ENCODE measurements around the gene C17orf50. TPM values are rescaled to one million over a fixed set of nuclear protein-coding genes. Genes with fewer than 3 reads are reported as not detected.
A peak's percentile ranks its signal among the peaks of the same experiment; 100 is the strongest.

C17orf50 gene
- total RNA-seq, 1 donor from 2014 or later: not detected

DNA sequence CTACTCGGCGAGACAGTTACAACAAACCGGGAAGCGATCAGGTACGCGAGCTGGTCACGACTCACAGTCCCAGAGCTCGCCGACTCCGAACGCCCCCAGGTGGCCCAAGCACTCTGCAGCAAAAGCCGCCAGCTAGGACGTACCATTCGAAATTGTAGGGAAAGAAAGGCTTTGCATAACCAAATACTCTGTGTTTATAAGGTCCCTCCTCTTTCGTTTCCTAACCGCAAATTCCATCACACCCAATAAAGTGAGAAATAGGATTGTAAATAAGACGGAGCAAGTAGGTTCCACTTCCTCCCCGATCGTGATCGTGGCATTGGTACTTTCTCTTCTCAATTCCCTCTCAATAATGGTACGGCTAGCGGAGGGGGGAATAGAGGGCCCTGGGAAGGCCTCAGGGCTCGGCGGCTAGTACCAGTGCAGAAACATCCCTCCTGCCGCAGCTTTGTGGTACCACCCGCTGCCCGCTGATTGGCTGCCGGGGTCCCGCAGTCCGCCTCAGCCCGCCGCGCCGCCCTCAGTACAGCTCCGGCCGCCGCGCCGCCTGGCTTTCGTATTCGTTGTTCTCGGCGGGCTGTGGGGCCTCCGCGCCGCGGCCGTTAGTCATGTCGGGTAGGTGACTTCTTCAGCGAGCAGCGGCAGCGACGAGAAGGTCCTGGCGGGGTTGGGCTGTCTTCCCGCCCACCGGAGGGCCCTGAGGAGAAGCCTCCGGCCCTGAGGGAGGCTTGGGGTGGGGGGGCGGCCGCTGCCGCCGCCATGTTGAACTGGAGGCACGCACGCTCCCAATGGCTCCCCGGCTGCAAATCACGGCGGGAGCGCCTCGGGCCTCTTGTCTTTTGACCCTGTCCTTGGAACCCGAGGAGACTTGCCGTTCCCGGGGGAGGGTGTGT, 48.5 kb downstream of the C17orf50 start, which contains the start of gene TAF15:
Gene TAF15, plus strand, starts transcription at position 523 of the 893 bp plus-strand sequence. Its CDS starts 86 bp downstream, at position 609.
- Mint-ChIP-seq H3K27ac (peak within 1 kb of the TSS; percentile 99), H3K9me3 (ENCODE audit: low read depth) (no peaks in the 10 kb centered on the region), H3K4me3 (ENCODE audit: low read depth) (peak within 1 kb of the TSS; percentile 81), H3K36me3 (ENCODE audit: insufficient read depth) (peaks cover 5% of the 10 kb centered on the region), H3K27me3 (peaks cover 11% of the 10 kb centered on the region), H3K4me1 (ENCODE audit: low read depth) (peaks cover 12% of the 10 kb centered on the region)
- peak; percentile 71 for TF ChIP-seq CTCF (IDR thresholded peaks at IDR 0.05; ENCODE audit: unreplicated experiment)
- DNase-seq (ENCODE audit: low spot score, unreplicated experiment): peak; percentile 92

GRCh38 chr17:35809855-35810461, 49.3 kb downstream of the C17orf50 start:
- peak overlapping the region; percentile 81 for H3K4me3 Mint-ChIP-seq (ENCODE audit: low read depth)
- H3K27ac Mint-ChIP-seq: peak overlapping the region; percentile 99
- H3K27me3 Mint-ChIP-seq: peaks cover 11% of the 10 kb centered on the region
- no peak for TF ChIP-seq CTCF (IDR thresholded peaks at IDR 0.05; ENCODE audit: unreplicated experiment)
- H3K4me1 Mint-ChIP-seq (ENCODE audit: low read depth): peaks cover 12% of the 10 kb centered on the region
- H3K36me3 Mint-ChIP-seq (ENCODE audit: insufficient read depth): peaks cover 5% of the 10 kb centered on the region
- H3K9me3 Mint-ChIP-seq (ENCODE audit: low read depth): no peaks in the 10 kb centered on the region
- no peak for DNase-seq (ENCODE audit: low spot score, unreplicated experiment)

- no peak for TF ChIP-seq CTCF (IDR thresholded peaks at IDR 0.05; ENCODE audit: unreplicated experiment)
- H3K4me3 Mint-ChIP-seq (ENCODE audit: low read depth): no peak overlapping the region
- H3K9me3 Mint-ChIP-seq (ENCODE audit: low read depth): no peaks in the 10 kb centered on the region
- H3K4me1 Mint-ChIP-seq (ENCODE audit: low read depth): peaks cover 14% of the 10 kb centered on the region
- H3K27me3 Mint-ChIP-seq: peaks cover 8% of the 10 kb centered on the region
- H3K36me3 Mint-ChIP-seq (ENCODE audit: insufficient read depth): peaks cover 5% of the 10 kb centered on the region
- H3K27ac Mint-ChIP-seq: no peak overlapping the region
- no peak for DNase-seq (ENCODE audit: low spot score, unreplicated experiment)
These were observed 51.1 kb downstream of the C17orf50 start for GRCh38 chr17:35811759-35812158.

DNA sequence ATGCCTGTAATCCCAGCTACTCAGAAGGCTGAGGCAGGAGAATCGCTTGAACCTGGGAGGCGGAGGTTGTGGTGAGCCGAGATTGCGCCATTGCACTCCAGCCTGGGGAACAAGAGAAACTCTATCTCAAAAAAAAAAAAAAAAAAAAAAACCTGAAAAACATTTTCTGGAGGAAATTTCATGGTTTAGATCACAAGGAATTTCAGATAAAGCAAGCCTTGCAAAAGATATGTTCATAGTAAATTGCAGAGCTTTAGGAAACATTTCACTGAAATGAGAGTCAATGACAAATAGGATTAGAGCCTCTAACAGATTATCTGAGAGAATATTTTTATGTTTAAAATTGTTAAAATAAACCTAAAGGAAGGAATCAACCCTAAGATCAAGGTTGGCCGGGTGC, 51.8 kb downstream of the C17orf50 start:
- Mint-ChIP-seq H3K9me3 (ENCODE audit: low read depth) (no peaks in the 10 kb centered on the region), H3K4me3 (ENCODE audit: low read depth) (no peak overlapping the region), H3K27ac (no peak overlapping the region), H3K4me1 (ENCODE audit: low read depth) (peaks cover 20% of the 10 kb centered on the region), H3K36me3 (ENCODE audit: insufficient read depth) (peaks cover 5% of the 10 kb centered on the region), H3K27me3 (peaks cover 6% of the 10 kb centered on the region)
- TF ChIP-seq CTCF (IDR thresholded peaks at IDR 0.05; ENCODE audit: unreplicated experiment): no peak
- DNase-seq (ENCODE audit: low spot score, unreplicated experiment): no peak

Other genes with a start within 250 kb of the C17orf50 start
- gene SLFN12L, start 223.2 kb upstream of the C17orf50 start, total RNA-seq: not detected in 2 replicates
- not detected in 2 replicates for gene SLFN14, start 200.1 kb upstream of the C17orf50 start, total RNA-seq
- 4.2 and 5.1 TPM in 2 replicates for gene PEX12, start 182.3 kb upstream of the C17orf50 start, total RNA-seq
- gene AP2B1, start 173.6 kb upstream of the C17orf50 start, total RNA-seq: 194 and 200 TPM in 2 replicates
- gene RASL10B, start 29.2 kb upstream of the C17orf50 start, total RNA-seq: 13.7 and 13.9 TPM in 2 replicates
- 0.10 and 0.11 TPM in 2 replicates for gene GAS2L2, start 7.6 kb upstream of the C17orf50 start, total RNA-seq
- gene MMP28, start 34.8 kb downstream of the C17orf50 start, total RNA-seq: 0.53 TPM in 1 of 2 replicates, not detected in the other
- 282 and 287 TPM in 2 replicates for gene TAF15, start 48.6 kb downstream of the C17orf50 start, total RNA-seq
- not detected in 2 replicates for gene HEATR9, start 108.0 kb downstream of the C17orf50 start, total RNA-seq
- not detected in 2 replicates for gene CCL5, start 119.5 kb downstream of the C17orf50 start, total RNA-seq
- gene RDM1, start 169.9 kb downstream of the C17orf50 start, total RNA-seq: 4.2 and 4.8 TPM in 2 replicates
- not detected in 2 replicates for gene LYZL6, start 182.8 kb downstream of the C17orf50 start, total RNA-seq
- gene CCL16, start 220.6 kb downstream of the C17orf50 start, total RNA-seq: not detected in 2 replicates
- not detected in 2 replicates for gene CCL14, start 225.8 kb downstream of the C17orf50 start, total RNA-seq
- gene CCL15, start 240.7 kb downstream of the C17orf50 start, total RNA-seq: 0.29 TPM in 1 of 2 replicates, not detected in the other